Bronchial epithelial cell (primary cell): ENCODE data around the gene PLCB1. TPM values are rescaled to one million over a fixed set of nuclear protein-coding genes. Genes with fewer than 3 reads are reported as not detected.
A peak's percentile ranks its signal among the peaks of the same experiment; 100 is the strongest.

Experiments
- DNase-seq: peaks from one replicate; pipeline ENCODE4 v3.0.0-alpha.2; 2010; ENCODE audit warnings: low read depth
- FAIRE-seq: peaks from 2 replicates; lab custom pipeline; 2011; peaks lifted over from hg19 to GRCh38; lab: Jason Lieb, UNC
- H3K27me3 ChIP-seq: 2 replicates; pipeline ENCODE4 v1.5.1; 2011; ENCODE audit warnings: low read length; ENCODE audit not compliant: control insufficient read depth, insufficient read depth
- H3K36me3 ChIP-seq: 2 replicates; pipeline ENCODE4 v1.5.1; 2011; ENCODE audit warnings: low read length; ENCODE audit not compliant: control insufficient read depth, insufficient read depth
- H3K4me3 ChIP-seq: 2 replicates; pipeline ENCODE4 v1.5.1; 2011; ENCODE audit warnings: mild to moderate bottlenecking, low read depth, low read length, control low read depth
- total RNA-seq: library from RNA; depleted of rRNA; stranded (reverse); fragments of >200 nt; gene quantifications from 2 replicates; pipeline ENCODE4 v1.2.1, GENCODE V29; 2014
- TF ChIP-seq, protein P1 (sequence below): IDR thresholded peaks from 2 replicates; pipeline ENCODE4 v1.5.1; 2011; ENCODE audit warnings: mild to moderate bottlenecking, moderate library complexity, low read length, control low read depth, inconsistent platforms; ENCODE audit not compliant: insufficient read depth, severe bottlenecking

PLCB1 gene
- total RNA-seq, 1 donor from 2014 or later, result 1.1 TPM

DNA sequence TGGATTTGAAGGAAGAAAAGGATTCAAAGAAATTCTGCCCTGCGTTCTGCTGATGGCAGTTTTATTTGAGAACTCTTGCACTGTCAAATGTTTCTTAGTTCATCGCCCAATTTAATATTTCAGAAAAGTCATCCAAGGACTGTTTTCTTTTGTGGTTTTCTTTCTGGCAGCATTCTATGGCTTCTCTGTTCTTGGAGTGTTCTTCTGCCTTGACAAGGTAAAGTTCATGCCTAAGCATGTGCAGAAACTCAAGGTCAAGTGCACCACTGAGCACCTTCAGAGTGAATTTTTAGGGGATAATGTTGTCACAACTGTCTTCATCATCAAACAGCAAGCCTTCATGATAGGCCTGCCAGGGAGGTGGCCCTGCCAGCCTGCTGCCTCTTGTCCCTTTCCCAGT lies 225.6 kb downstream of the PLCB1 start:
- H3K4me3 ChIP-seq, result no peak overlapping the region
- TF ChIP-seq, protein P1, sequence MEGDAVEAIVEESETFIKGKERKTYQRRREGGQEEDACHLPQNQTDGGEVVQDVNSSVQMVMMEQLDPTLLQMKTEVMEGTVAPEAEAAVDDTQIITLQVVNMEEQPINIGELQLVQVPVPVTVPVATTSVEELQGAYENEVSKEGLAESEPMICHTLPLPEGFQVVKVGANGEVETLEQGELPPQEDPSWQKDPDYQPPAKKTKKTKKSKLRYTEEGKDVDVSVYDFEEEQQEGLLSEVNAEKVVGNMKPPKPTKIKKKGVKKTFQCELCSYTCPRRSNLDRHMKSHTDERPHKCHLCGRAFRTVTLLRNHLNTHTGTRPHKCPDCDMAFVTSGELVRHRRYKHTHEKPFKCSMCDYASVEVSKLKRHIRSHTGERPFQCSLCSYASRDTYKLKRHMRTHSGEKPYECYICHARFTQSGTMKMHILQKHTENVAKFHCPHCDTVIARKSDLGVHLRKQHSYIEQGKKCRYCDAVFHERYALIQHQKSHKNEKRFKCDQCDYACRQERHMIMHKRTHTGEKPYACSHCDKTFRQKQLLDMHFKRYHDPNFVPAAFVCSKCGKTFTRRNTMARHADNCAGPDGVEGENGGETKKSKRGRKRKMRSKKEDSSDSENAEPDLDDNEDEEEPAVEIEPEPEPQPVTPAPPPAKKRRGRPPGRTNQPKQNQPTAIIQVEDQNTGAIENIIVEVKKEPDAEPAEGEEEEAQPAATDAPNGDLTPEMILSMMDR, result no peak

GRCh38 chr20:8360035-8360434 lies 228.0 kb downstream of the PLCB1 start:
- FAIRE-seq, result no peak

More for the DNA sequence above, 225.6 kb downstream of the PLCB1 start:
- FAIRE-seq (no peak), DNase-seq (no peak)
- no peaks in the 10 kb centered on the region for H3K27me3 ChIP-seq
- no peaks in the 10 kb centered on the region for H3K36me3 ChIP-seq

DNA sequence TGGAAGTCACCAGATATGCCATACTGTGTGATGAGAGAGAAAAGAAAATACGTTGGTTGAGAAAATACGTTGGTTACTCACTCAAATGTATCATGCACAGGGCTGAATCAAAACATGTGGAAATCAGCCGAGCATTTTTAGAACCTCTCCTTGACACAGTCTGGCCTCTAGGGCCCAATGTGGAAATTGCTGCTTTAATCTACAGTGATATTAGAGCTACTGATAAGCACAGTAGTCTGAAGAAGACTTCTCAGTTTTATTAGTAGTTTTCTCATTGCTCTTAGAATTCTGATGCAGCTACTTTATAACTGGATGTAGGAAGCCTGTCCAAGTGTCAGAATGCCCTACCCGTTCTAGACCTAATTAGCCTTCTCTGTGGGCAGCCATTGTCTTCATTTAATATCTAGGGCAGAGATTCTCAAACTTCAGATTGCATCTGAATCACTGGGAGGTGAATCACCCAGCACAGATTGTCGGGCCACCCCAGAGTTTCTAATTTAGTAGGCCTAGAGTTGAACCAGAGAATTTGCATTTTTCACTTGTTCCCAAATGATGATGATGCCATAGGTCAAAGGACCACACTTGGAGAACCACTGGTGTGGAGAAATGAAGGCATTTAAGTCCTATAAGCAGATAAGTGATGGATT lies 229.1 kb downstream of the PLCB1 start:
- Histone ChIP-seq H3K27me3 (no peaks in the 10 kb centered on the region), H3K4me3 (no peak overlapping the region), H3K36me3 (no peaks in the 10 kb centered on the region)
- no peak for FAIRE-seq
- peak; percentile 1 for DNase-seq
- TF ChIP-seq, protein P1, result no peak

More at GRCh38 chr20:8360035-8360434, 228.0 kb downstream of the PLCB1 start:
- H3K36me3 ChIP-seq, result no peaks in the 10 kb centered on the region
- no peak overlapping the region for H3K4me3 ChIP-seq
- TF ChIP-seq, protein P1, result no peak
- H3K27me3 ChIP-seq, result no peaks in the 10 kb centered on the region
- DNase-seq, result no peak

GRCh38 chr20:8361779-8362178 lies 229.7 kb downstream of the PLCB1 start:
- H3K4me3 ChIP-seq, result no peak overlapping the region
- TF ChIP-seq, protein P1, result no peak
- H3K36me3 ChIP-seq, result no peaks in the 10 kb centered on the region
- no peak for FAIRE-seq
- no peak for DNase-seq
- H3K27me3 ChIP-seq, result no peaks in the 10 kb centered on the region

GRCh38 chr20:8362457-8362856 lies 230.4 kb downstream of the PLCB1 start:
- FAIRE-seq, result no peak
- DNase-seq, result no peak
- Histone ChIP-seq H3K36me3 (no peaks in the 10 kb centered on the region), H3K27me3 (no peaks in the 10 kb centered on the region), H3K4me3 (no peak overlapping the region)
- TF ChIP-seq, protein P1, result no peak
